Measurements from ENCODE around the gene CTSV.
A peak's percentile ranks its signal among the peaks of the same experiment; 100 is the strongest.
"Not testable (repeated sequence)": the region's sequence is repeated elsewhere in the genome, so short reads cannot be mapped to it uniquely, and the experiment has no call there.

CTSV gene

DNA sequence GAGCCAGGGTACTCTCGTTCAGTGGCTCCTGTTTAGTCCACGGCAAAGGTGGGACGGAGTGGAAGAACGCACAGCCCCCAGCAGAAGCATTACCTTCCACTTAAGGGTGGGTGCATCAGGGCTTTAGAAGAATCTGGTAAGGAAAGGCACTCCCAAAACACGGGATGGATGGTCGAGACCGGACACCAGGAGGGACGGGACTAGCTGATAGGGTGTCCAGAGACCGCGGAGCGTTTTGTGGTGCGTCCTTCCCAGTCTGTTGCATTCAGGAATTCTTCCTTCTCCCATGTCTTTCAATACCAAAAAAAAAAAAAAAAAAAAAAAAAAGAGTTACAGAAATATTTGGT lies 545 bp upstream of the CTSV start:
- peak; percentile 72 for DNase-seq

DNA sequence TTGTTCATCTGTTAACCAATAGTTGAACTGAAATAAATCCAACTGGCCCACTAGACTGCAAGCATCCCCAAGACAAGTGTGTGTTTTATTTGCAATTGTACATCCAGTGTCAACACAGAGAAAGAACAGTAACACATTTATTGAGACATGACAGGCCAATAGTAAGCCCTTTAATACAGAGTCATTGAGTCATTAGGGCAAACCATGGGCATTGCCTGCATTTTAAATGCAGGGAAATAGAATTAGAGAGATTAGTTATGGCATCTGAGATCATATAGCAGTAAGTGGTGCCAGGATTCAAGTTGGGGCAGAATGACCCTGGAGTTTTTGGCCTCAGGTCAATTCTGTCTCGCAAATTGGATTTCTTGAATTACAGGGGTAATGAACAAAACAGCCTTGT lies 15.4 kb downstream of the CTSV start:
- not testable (repeated sequence) for DNase-seq

DNA sequence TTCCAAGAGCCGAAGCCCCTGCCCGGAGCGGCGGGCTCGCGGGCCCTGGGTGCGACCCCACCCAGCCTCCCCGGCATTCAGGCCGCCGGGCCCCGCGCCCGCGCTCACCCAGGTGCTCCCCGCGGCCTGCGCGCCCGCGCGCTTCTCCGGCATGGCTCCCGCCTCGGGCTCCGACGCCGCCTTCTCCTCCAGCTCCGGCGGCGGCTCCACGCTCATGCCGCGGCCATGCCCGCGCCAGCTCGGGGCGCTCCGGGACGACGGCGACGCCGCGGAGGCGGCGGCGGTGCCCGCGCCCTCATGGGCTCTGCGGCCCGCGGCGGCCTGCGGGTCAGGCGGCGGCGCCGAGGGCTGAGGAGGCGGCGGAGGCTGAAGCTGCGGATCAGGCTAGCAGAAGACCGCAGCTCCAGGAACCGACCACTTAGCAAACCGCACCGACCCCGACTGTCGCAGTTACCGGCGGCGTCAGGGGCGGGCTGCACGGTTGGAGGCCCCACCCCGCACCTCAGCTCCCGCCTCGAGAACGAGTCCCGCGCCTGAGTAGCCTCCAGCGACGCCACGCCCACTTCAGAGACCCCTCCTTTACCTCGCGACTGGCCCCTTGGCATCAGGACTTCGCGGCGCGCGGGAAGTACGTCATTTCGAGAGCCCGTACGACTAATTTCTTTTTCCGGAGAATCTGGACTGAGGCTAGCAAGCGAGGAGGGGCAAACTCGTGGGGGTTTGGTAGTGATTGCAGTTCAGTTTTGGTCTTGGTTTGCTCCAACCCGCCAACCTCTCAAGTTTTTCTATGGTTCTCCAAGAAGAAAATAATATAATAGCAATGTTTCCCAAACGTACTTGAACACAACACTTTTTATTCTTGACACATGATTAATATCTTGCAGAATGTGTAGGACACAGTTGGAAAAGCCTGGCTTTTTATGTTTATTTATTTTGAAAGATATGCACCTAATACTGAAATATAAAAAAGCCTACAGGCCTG lies 25.5 kb downstream of the CTSV start:
- DNase-seq, result peak; percentile 89

DNA sequence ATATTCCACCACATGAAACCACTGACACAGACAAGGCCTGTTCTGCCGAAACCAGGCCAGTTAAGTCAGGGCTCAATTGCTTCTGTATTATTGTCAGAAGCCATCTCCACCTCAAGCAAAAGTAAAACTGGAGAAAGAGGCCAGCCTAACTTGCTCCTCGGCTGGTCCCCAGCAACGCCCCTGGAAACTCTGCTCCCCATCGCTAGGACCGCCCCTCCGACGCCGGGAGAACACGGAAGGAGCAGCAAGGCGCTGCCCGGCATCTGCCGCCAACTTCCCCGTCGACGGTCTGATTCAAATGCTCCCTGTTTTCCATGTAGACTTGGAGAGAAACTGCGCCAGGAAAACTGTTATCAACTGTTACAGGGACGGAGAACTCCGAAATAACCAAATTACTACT lies 26.3 kb downstream of the CTSV start:
- not testable (repeated sequence) for DNase-seq

DNA sequence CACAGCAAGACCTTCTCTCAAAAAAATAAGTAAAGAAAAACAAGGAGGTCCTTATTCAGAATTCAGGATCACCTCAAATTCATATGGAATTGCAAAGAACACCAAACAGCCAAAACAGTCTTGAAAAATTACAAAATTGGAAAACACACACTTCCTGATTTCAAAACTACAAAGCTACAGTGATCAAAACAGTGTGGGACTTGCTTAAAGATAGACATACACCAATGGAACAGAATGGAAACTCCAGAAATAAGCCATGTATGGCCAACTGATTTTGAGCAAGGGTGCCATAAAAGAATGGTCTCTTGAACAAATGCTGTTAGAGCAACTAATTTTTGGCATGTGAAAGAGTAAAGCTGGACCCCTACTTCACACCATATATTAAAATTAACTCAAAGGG lies 36.7 kb downstream of the CTSV start:
- not testable (repeated sequence) for DNase-seq

DNA sequence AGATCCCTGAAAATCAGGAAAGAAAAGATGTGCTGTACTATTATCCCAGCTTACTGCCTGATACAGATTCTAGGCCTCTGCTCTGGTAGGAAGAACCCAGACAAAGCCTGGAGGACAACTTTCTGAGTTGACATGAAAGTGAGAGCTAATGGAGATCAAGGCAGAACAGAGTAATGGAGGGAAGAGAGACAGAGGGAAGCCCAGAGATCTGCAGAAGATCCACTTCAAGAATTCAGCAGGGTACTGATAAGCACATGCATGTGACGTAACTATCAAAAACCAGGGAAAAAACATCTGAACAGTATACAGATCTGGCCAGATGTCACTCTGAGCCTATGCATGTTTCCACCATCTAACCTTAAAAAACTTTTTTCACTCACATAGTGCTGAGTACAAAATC lies 37.6 kb downstream of the CTSV start:
- DNase-seq, result not testable (repeated sequence)

DNA sequence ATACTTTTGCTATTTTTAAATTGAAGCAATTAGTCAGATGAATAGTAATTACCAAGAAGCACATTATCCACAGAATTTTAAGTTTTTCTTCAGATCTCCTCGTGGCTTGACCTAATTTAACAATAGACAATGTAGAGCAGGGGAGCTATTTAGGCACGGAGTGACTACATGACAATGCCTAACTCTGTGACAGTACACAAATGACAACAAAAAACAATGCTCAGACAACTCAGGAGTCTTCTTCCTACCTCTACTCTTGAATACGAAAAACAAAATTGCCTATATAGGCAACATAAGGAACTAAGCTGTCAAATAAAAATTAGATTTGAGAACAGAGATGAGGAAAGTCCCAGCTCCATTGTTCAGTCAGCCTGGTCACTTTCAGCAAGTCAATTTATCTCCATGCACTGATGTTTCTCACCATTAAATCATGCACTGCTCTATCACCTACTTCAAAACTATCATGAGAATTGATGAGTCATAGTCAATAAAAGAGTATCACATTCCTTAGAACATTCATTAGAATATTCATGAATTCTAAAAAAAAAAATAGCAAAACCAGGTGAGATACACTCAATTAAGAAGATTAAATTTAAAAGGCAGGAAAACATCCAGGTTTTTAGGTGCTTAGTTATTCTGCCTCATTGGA lies 38.7 kb downstream of the CTSV start:
- not testable (repeated sequence) for DNase-seq

DNA sequence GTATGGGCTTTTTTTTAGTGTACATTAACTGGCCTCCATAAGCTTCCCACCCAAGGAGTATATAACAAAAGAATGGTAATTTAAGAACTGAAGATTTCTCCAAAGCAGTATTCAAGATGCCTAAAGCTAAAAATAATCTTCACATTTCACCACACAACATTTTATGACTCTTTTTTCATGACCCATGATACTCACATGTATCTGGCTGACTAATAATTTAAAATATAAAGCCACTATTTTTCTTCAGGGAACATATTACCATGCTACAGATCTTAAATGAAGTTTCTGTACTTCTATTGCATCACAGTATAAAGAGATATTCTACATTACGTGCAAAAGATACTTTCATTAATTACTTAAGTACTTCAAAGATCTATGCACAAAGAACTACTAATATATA lies 39.2 kb downstream of the CTSV start:
- not testable (repeated sequence) for DNase-seq

DNA sequence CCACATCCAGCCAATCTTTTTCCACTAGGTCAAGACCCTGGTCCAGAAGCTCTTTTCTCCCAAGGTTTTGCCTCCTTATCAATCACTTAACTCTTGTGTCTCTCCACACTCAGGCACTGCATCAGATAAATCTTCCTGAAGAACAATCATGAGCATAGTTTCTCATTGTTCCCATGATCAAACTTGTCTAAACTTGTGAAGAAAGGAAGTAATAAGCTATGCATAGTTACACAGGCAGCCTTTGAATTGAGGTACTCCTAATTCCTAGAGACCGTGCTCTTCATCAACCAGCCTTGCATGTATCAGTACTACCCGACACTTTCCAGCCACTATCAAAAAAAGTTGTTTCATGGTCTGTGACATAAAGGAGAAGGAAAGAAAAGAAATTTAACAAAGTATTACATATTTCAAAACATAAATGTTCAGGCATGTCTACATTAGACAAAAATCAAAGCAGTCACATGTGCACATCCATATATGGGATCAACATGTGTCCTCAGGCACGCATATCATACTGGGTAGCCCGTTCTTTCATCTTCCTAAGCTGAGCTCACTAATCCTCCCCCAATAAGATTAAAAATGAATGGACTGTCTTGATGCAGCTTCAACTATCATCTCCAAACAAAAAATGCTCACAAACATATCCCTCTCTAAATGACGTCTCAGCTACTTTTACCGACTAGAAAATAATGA lies 41.8 kb downstream of the CTSV start:
- not testable (repeated sequence) for DNase-seq

DNA sequence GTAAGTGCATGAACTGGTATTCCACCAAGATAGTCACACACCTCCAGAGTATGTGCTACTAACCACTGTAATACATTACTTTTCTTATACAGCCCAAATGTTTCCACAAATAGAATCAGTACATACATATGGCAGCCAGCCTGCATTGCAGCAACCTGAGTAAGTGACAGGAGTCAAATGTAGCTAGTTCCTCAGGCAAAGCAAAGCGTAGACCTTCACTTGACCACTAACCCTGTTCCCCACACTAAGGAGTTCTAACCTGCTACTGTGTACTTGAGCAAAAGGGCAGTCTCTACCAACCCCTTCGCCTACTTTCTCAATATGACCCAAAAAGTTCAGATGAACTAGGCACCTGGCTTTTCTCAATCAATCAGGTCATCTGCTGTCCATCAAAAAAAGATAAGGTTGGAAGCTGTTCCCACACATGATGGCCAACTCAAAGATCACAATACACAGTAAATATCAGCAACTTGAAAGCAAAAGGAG lies 44.4 kb downstream of the CTSV start:
- DNase-seq, result not testable (repeated sequence)

DNA sequence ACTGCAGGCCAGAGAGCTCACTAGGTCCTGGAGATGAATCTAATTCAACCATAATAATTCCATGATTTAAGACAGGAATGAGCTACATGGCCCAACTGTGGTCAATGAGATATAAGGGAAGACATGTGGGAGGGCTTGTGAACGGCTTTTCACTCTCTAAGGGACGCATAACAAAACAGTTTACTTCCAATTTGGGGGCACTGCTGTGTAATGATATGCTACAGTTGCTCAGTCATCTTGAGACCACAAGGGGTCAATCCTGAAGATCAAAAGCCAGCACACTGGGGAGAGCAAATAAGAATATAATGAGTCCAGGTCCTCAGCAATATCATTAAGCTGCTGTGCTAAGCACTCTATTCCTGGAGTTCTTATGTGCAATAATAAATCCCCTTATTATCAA lies 46.6 kb downstream of the CTSV start:
- peak; percentile 27 for DNase-seq

DNA sequence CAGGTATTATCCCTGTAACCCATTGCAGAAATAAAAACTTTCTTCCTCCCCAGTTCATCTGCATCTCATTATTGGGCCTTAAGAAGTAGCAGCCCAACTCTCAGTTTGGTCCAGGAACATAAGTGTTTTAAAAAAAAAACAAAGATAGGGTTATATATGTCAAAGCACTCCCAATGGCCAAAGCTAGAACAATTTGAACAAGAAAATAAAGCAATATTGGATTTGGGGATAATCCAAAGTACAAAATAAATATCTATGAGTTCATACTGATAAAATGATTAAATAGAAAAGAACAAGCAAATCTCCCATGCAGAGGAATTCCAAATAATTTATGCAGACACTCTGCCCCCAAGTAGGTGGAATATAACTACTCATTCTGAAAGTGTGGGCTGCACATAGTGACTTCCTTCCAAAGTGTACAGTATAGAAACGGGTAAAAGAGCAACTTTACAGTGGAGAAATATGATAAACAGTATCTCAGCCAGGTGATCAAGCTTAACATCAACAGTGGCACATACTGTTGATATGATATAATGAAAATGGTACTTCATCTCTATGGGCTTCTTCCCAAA lies 49.1 kb downstream of the CTSV start:
- DNase-seq, result not testable (repeated sequence)

DNA sequence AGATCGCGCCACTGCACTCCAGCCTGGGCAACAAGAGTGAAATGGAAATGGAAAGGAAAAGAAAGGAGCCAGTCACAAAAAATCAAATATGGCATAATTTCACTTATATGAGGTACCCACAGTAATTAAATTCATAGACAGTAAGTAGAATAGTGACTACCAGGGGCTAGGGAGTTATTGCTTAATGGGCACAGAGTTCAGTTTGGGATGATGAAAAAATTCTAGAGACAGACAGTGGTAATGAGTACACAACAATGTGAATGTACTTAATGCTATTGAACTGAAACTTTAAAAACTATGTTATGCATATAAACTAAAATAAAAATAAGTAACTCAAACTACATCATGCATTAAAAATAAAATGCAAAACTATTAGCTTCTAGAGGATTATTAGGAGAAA lies 54.1 kb downstream of the CTSV start:
- DNase-seq, result not testable (repeated sequence)

DNA sequence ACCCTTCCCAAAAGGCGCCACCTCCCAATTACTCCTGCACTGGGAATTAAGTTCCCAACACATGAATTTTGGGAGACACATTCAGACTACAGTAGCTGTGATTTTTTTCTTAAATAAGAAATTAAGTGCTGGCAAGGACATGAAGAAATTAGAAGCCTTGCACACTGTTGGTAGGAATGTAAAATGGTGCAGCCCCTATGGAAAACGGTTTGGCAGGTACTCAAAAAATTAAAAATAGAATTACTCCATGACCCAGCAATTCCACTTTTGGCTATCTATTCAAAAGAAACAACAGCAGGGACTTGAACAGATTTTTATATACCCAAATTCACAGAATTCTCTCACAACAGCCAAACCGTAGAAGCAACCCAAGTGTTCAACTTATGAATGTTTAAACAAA lies 54.8 kb downstream of the CTSV start:
- DNase-seq, result not testable (repeated sequence)

DNA sequence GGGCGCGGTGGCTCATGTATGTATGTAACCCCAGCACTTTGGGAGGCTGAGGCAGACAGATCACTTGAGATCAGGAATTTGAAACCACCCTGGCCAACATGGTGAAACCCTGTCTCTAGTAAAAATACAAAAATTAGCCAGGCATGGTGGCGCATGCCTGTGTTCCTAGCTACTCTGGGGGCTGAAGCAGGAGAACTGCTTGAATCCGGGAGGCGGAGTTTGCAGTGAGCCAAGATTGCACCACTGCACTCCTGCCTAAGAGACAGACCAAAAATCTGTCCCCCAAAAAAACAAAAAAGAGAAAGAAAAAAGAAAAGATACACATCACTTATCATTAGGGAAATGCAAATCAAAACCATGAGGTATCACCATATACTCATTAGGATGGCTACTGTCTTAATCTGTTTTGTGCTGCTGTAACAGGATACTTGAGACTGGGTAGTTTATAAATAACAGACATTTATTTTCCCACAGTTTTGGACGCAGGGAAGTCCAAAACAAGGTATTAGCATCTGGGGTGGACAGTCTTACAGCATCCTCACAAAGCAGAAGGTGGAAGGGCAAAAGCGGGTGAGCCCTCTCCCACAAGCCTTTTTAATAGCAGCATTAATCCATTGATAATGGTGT lies 55.3 kb downstream of the CTSV start:
- DNase-seq, result not testable (repeated sequence)

Data from NCI-H69 (cell line).